Activated CD4-positive, alpha-beta memory T cell treated with anti-CD3 and anti-CD28 coated beads for 36 hours (primary cell): ENCODE data around the gene RSPO1. TPM values are rescaled to one million over a fixed set of nuclear protein-coding genes. Genes with fewer than 3 reads are reported as not detected.

Experiments used
- CTCF ChIA-PET: fragments of 350-600 bp; sonication (Branson Sonifier 250); formaldehyde crosslinking; loops from one replicate; lab custom pipeline; 2021; ENCODE audit warnings: antibody characterized with exemption, inconsistent platforms; lab: Charles Lee
- POLR2A ChIA-PET: fragments of 350-600 bp; sonication (Branson Sonifier 250); formaldehyde crosslinking; loops from one replicate; lab custom pipeline; 2021; ENCODE audit warnings: antibody characterized with exemption; lab: Charles Lee
- DNase-seq: peaks from one replicate; pipeline ENCODE4 v3.0.0-alpha.2; 2020
- H3K27ac Mint-ChIP-seq: one replicate; pipeline ENCODE4 v1.8.0; 2021; ENCODE audit warnings: mixed read lengths
- H3K27me3 Mint-ChIP-seq: one replicate; pipeline ENCODE4 v1.8.0; 2021; ENCODE audit warnings: mixed read lengths
- H3K36me3 Mint-ChIP-seq: one replicate; pipeline ENCODE4 v1.8.0; 2021; ENCODE audit warnings: mixed read lengths
- H3K4me1 Mint-ChIP-seq: one replicate; pipeline ENCODE4 v1.8.0; 2021; ENCODE audit warnings: low read depth, mixed read lengths
- H3K4me3 Mint-ChIP-seq: one replicate; pipeline ENCODE4 v1.8.0; 2021; ENCODE audit warnings: mild to moderate bottlenecking, mixed read lengths
- H3K9me3 Mint-ChIP-seq: one replicate; pipeline ENCODE4 v1.8.0; 2021; ENCODE audit warnings: mixed read lengths
- intact Hi-C: fragments of 100-400 bp; cut with micrococcal nuclease; formaldehyde crosslinking; loops from one replicate; pipeline ENCODE4 v1.15.1; 2023
- total RNA-seq, 2 experiments: library from RNA; stranded (reverse); gene quantifications; one replicate each; pipeline ENCODE4 v1.2.3, GENCODE V29; 2021

Gene RSPO1
- total RNA-seq, 2 experiments from 2014 or later = not detected

GRCh38 chr1:37670133-37670532 lies 35.4 kb upstream of the RSPO1 start:
- POLR2A ChIA-PET = no interaction called here
- Mint-ChIP-seq H3K27ac (no peak overlapping the region), H3K4me1 (peaks cover 15% of the 10 kb centered on the region), H3K4me3 (no peak overlapping the region), H3K36me3 (no peaks in the 10 kb centered on the region), H3K27me3 (peaks cover 9% of the 10 kb centered on the region), H3K9me3 (no peaks in the 10 kb centered on the region)
- intact Hi-C loops = no loop called here
- CTCF ChIA-PET = interaction anchor here (16.2 kb wide), 1 partner anchor 68 kb away, joined by 220 read pairs; no protein-coding TSS in a partner anchor
- no peak for DNase-seq

GRCh38 chr1:37667023-37667671 lies 32.5 kb upstream of the RSPO1 start:
- no peaks in the 10 kb centered on the region for H3K9me3 Mint-ChIP-seq
- CTCF ChIA-PET = interaction anchor here (0.9 to 1.1 kb wide), 2 partner anchors 8 to 63 kb away, joined by 3 read pairs; no protein-coding TSS in a partner anchor
- no peak overlapping the region for H3K27ac Mint-ChIP-seq
- intact Hi-C loops = no loop called here
- POLR2A ChIA-PET = interaction anchor here (0.6 kb wide), 1 partner anchor 135 kb away, joined by 3 read pairs; no protein-coding TSS in a partner anchor
- no peak for DNase-seq
- peaks cover 9% of the 10 kb centered on the region for H3K27me3 Mint-ChIP-seq
- no peak overlapping the region for H3K4me3 Mint-ChIP-seq
- H3K36me3 Mint-ChIP-seq = no peaks in the 10 kb centered on the region
- no peaks in the 10 kb centered on the region for H3K4me1 Mint-ChIP-seq

- ChIA-PET POLR2A (interaction anchor here (0.6 kb wide), 1 partner anchor 136 kb away, joined by 3 read pairs; no protein-coding TSS in a partner anchor), CTCF (interaction anchor here (0.9 to 1.1 kb wide), 2 partner anchors 9 to 63 kb away, joined by 3 read pairs; no protein-coding TSS in a partner anchor)
- Mint-ChIP-seq H3K4me3 (no peak overlapping the region), H3K27ac (no peak overlapping the region), H3K4me1 (no peaks in the 10 kb centered on the region), H3K9me3 (no peaks in the 10 kb centered on the region), H3K27me3 (peaks cover 6% of the 10 kb centered on the region), H3K36me3 (no peaks in the 10 kb centered on the region)
- intact Hi-C loops = no loop called here
- DNase-seq = no peak
These were observed 31.7 kb upstream of the RSPO1 start for GRCh38 chr1:37666241-37666867.

- H3K36me3 Mint-ChIP-seq = no peaks in the 10 kb centered on the region
- ChIA-PET CTCF (interaction anchor here (1.7 kb wide), 1 partner anchor 18 kb away, joined by 4 read pairs; no protein-coding TSS in a partner anchor), POLR2A (interaction anchor here (0.6 kb wide), 1 partner anchor 9 kb away, joined by 3 read pairs; no protein-coding TSS in a partner anchor)
- no peaks in the 10 kb centered on the region for H3K4me1 Mint-ChIP-seq
- no peak for DNase-seq
- H3K9me3 Mint-ChIP-seq = no peaks in the 10 kb centered on the region
- intact Hi-C loops = no loop called here
- H3K4me3 Mint-ChIP-seq = no peak overlapping the region
- H3K27me3 Mint-ChIP-seq = peaks cover 5% of the 10 kb centered on the region
- no peak overlapping the region for H3K27ac Mint-ChIP-seq
These were observed 28.8 kb upstream of the RSPO1 start for GRCh38 chr1:37663426-37664000.

- Mint-ChIP-seq H3K27ac (no peak overlapping the region), H3K9me3 (no peaks in the 10 kb centered on the region), H3K4me3 (no peak overlapping the region), H3K27me3 (peaks cover 12% of the 10 kb centered on the region), H3K4me1 (no peaks in the 10 kb centered on the region), H3K36me3 (no peaks in the 10 kb centered on the region)
- ChIA-PET CTCF (interaction anchor here (0.9 to 1.7 kb wide), 2 partner anchors 20 to 59 kb away, joined by 3 to 4 read pairs; no protein-coding TSS in a partner anchor), POLR2A (no interaction called here)
- intact Hi-C loops = no loop called here
- DNase-seq = no peak
These were observed 27.5 kb upstream of the RSPO1 start for GRCh38 chr1:37662031-37662755.

GRCh38 chr1:37661401-37661800 lies 26.7 kb upstream of the RSPO1 start:
- CTCF ChIA-PET = interaction anchor here (0.9 kb wide), 1 partner anchor 58 kb away, joined by 3 read pairs; no protein-coding TSS in a partner anchor
- no peaks in the 10 kb centered on the region for H3K4me1 Mint-ChIP-seq
- H3K36me3 Mint-ChIP-seq = no peaks in the 10 kb centered on the region
- intact Hi-C loops = no loop called here
- no peak overlapping the region for H3K27ac Mint-ChIP-seq
- H3K27me3 Mint-ChIP-seq = peaks cover 14% of the 10 kb centered on the region
- no peak for DNase-seq
- no peak overlapping the region for H3K4me3 Mint-ChIP-seq
- POLR2A ChIA-PET = no interaction called here
- no peaks in the 10 kb centered on the region for H3K9me3 Mint-ChIP-seq

GRCh38 chr1:37660664-37661063 lies 26.0 kb upstream of the RSPO1 start:
- Mint-ChIP-seq H3K9me3 (no peaks in the 10 kb centered on the region), H3K27ac (no peak overlapping the region), H3K27me3 (peaks cover 11% of the 10 kb centered on the region), H3K36me3 (no peaks in the 10 kb centered on the region), H3K4me3 (no peak overlapping the region), H3K4me1 (no peaks in the 10 kb centered on the region)
- intact Hi-C loops = no loop called here
- POLR2A ChIA-PET = no interaction called here
- DNase-seq = no peak
- CTCF ChIA-PET = no interaction called here

GRCh38 chr1:37658486-37658885 lies 23.8 kb upstream of the RSPO1 start:
- ChIA-PET POLR2A (no interaction called here), CTCF (no interaction called here)
- no peaks in the 10 kb centered on the region for H3K36me3 Mint-ChIP-seq
- no peaks in the 10 kb centered on the region for H3K9me3 Mint-ChIP-seq
- intact Hi-C loops = no loop called here
- no peak for DNase-seq
- H3K4me3 Mint-ChIP-seq = no peak overlapping the region
- H3K27me3 Mint-ChIP-seq = peaks cover 10% of the 10 kb centered on the region
- no peak overlapping the region for H3K27ac Mint-ChIP-seq
- H3K4me1 Mint-ChIP-seq = no peaks in the 10 kb centered on the region

GRCh38 chr1:37657620-37658412 lies 23.1 kb upstream of the RSPO1 start:
- Mint-ChIP-seq H3K27ac (no peak overlapping the region), H3K4me1 (no peaks in the 10 kb centered on the region), H3K36me3 (no peaks in the 10 kb centered on the region), H3K4me3 (no peak overlapping the region), H3K27me3 (peaks cover 10% of the 10 kb centered on the region), H3K9me3 (no peaks in the 10 kb centered on the region)
- CTCF ChIA-PET = no interaction called here
- intact Hi-C loops = no loop called here
- DNase-seq = no peak
- POLR2A ChIA-PET = no interaction called here

- ChIA-PET CTCF (no interaction called here), POLR2A (no interaction called here)
- Mint-ChIP-seq H3K27ac (no peak overlapping the region), H3K4me1 (no peaks in the 10 kb centered on the region), H3K36me3 (no peaks in the 10 kb centered on the region), H3K9me3 (no peaks in the 10 kb centered on the region), H3K4me3 (no peak overlapping the region), H3K27me3 (peaks cover 10% of the 10 kb centered on the region)
- intact Hi-C loops = no loop called here
- DNase-seq = no peak
These were observed 22.2 kb upstream of the RSPO1 start for GRCh38 chr1:37656881-37657280.

- CTCF ChIA-PET = no interaction called here
- Mint-ChIP-seq H3K27ac (no peak overlapping the region), H3K27me3 (peaks cover 10% of the 10 kb centered on the region), H3K4me1 (no peaks in the 10 kb centered on the region), H3K4me3 (no peak overlapping the region), H3K9me3 (no peaks in the 10 kb centered on the region), H3K36me3 (no peaks in the 10 kb centered on the region)
- intact Hi-C loops = no loop called here
- POLR2A ChIA-PET = no interaction called here
- DNase-seq = no peak
These were observed 21.3 kb upstream of the RSPO1 start for GRCh38 chr1:37656026-37656425.
